Upper lobe of left lung (tissue), 4 donors: ENCODE measurements around the gene CIPC.

Experiments used
- EP300 ChIP-seq, 4 donors: sonication (generic); formaldehyde crosslinking; IDR thresholded peaks; one replicate each; pipeline ENCODE4 v1.5.1; 2017; ENCODE audit warnings: antibody characterized with exemption in 4 of 4, control low read depth in 2 of 4
- POLR2A ChIP-seq, 4 donors: fragments of 450-650 bp; IDR thresholded peaks; one replicate each; pipeline ENCODE4 v1.5.1; 2016 to 2017; ENCODE audit warnings: antibody characterized with exemption in 4 of 4, mild to moderate bottlenecking in 2 of 4
- POLR2AphosphoS5 ChIP-seq, 2 donors: sonication (generic); formaldehyde crosslinking; IDR thresholded peaks; one replicate each; pipeline ENCODE4 v1.5.1; 2017; ENCODE audit warnings: antibody characterized with exemption in 2 of 2
- TF ChIP-seq, protein P1 (sequence below), 6 experiments: fragments of 450-650 bp in 4 of 6; fragments of 200-600 bp in 2 of 6; sonication (generic) in 2 of 6; IDR thresholded peaks; one replicate each; pipeline ENCODE4 v1.5.1; 2016 to 2019; ENCODE audit warnings: antibody characterized with exemption in 6 of 6

GRCh38 chr14:77076113-77076631 is 21.9 kb upstream of the CIPC start:
- TF ChIP-seq POLR2A (IDR thresholded peaks at IDR 0.05) (peak in 3 of 4 donors; percentile 20 to 85 (median 67)), EP300 (IDR thresholded peaks at IDR 0.05) (peak; percentile 94 to 99 (median 98)), POLR2AphosphoS5 (IDR thresholded peaks at IDR 0.05) (peak; percentile 81 to 89)
- TF ChIP-seq, protein P1, sequence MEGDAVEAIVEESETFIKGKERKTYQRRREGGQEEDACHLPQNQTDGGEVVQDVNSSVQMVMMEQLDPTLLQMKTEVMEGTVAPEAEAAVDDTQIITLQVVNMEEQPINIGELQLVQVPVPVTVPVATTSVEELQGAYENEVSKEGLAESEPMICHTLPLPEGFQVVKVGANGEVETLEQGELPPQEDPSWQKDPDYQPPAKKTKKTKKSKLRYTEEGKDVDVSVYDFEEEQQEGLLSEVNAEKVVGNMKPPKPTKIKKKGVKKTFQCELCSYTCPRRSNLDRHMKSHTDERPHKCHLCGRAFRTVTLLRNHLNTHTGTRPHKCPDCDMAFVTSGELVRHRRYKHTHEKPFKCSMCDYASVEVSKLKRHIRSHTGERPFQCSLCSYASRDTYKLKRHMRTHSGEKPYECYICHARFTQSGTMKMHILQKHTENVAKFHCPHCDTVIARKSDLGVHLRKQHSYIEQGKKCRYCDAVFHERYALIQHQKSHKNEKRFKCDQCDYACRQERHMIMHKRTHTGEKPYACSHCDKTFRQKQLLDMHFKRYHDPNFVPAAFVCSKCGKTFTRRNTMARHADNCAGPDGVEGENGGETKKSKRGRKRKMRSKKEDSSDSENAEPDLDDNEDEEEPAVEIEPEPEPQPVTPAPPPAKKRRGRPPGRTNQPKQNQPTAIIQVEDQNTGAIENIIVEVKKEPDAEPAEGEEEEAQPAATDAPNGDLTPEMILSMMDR (IDR thresholded peaks at IDR 0.05), result no peak
